ENCODE data around the gene ADCYAP1R1. TPM values are rescaled to one million over a fixed set of nuclear protein-coding genes. Genes with fewer than 3 reads are reported as not detected.

The ADCYAP1R1 gene
- total RNA-seq, 1 experiment from 2014 or later: 0.12 TPM

GRCh38 chr7:31053986-31054385 is 1.9 kb downstream of the ADCYAP1R1 start:
- no peaks in the 10 kb centered on the region for H3K9me2 ChIP-seq (ENCODE audit: insufficient read depth)
- ChIA-PET RAD21 (ENCODE audit: low non-redundant PET in 1 of 2, low total read pairs in 2 of 2, uncharacterized antibody in 2 of 2, unreplicated experiment in 2 of 2) (no interaction called here), CTCF (interaction anchor here (1.2 to 4.8 kb wide), 2 partner anchors 14 to 68 kb away, joined by 3 to 21 read pairs; no protein-coding TSS in a partner anchor), POLR2A (no interaction called here)
- DNase-seq (ENCODE audit: low read depth, low spot score) (no peak), ATAC-seq (no peak)
- H3K36me3 ChIP-seq (ENCODE audit: control insufficient read depth in 1 of 2, insufficient read depth in 2 of 2, low read length in 2 of 2): no peaks in the 10 kb centered on the region
- H3K27ac ChIP-seq (ENCODE audit: low read depth, low read length): no peak overlapping the region
- no peak overlapping the region for H3K4me3 ChIP-seq (replicated peaks in 1 of 2; ENCODE audit: low read depth in 1 of 2, low read length in 2 of 2)
- no peaks in the 10 kb centered on the region for H4K20me1 ChIP-seq (ENCODE audit: insufficient read depth)
- H3K9ac ChIP-seq (ENCODE audit: low read length): no peak overlapping the region
- H2AFZ ChIP-seq (ENCODE audit: low read depth, low read length, poor library complexity, severe bottlenecking): no peak overlapping the region
- intact Hi-C loops (cut with micrococcal nuclease): no loop called here
- no peaks in the 10 kb centered on the region for H3K9me3 ChIP-seq (ENCODE audit: control insufficient read depth in 1 of 2, insufficient read depth in 1 of 2, low read depth in 1 of 2, low read length in 2 of 2)
- no peaks in the 10 kb centered on the region; a peak in 2 of 4 replicates for H3K4me1 ChIP-seq (ENCODE audit: control insufficient read depth in 1 of 2, insufficient read depth in 2 of 2, low read length in 2 of 2)
- H3K4me2 ChIP-seq (ENCODE audit: low read length): no peak overlapping the region
- TF ChIP-seq MAX (IDR thresholded peaks at IDR 0.05): no peak
- TF ChIP-seq EGR1 (IDR thresholded peaks at IDR 0.05; ENCODE audit: low read depth): no peak
- TF ChIP-seq CBX3 (IDR thresholded peaks at IDR 0.05; ENCODE audit: low read depth): no peak
- no peak for TF ChIP-seq ELF1 (IDR thresholded peaks at IDR 0.05; ENCODE audit: borderline replicate concordance, low read depth)
- TF ChIP-seq TCF7L2 (IDR thresholded peaks at IDR 0.05; ENCODE audit: borderline replicate concordance, extremely low read depth, insufficient read depth, insufficient read length): no peak
- no peak for TF ChIP-seq SIN3A (IDR thresholded peaks at IDR 0.05; ENCODE audit: low read depth)
- TF ChIP-seq POLR2AphosphoS5 (IDR thresholded peaks at IDR 0.05; ENCODE audit: low read depth, low read length): no peak
- TF ChIP-seq ATF3 (IDR thresholded peaks at IDR 0.05): no peak
- TF ChIP-seq RAD21 (IDR thresholded peaks at IDR 0.05; ENCODE audit: low read depth): no peak
- TF ChIP-seq SRF (IDR thresholded peaks at IDR 0.05; ENCODE audit: low read depth): no peak
- no peaks in the 10 kb centered on the region for H3K79me2 ChIP-seq (ENCODE audit: insufficient read depth, low read length)
- no TSS peak for BruUV-seq (replicated peaks)
- no peaks in the 10 kb centered on the region for H3K27me3 ChIP-seq (ENCODE audit: insufficient read depth, low read length)

- Histone ChIP-seq H3K4me1 (ENCODE audit: control insufficient read depth in 1 of 2, insufficient read depth in 2 of 2, low read length in 2 of 2) (no peaks in the 10 kb centered on the region; a peak in 2 of 4 replicates), H3K79me2 (ENCODE audit: insufficient read depth, low read length) (no peaks in the 10 kb centered on the region), H4K20me1 (ENCODE audit: insufficient read depth) (no peaks in the 10 kb centered on the region), H3K4me3 (replicated peaks in 1 of 2; ENCODE audit: low read depth in 1 of 2, low read length in 2 of 2) (no peak overlapping the region), H3K36me3 (ENCODE audit: control insufficient read depth in 1 of 2, insufficient read depth in 2 of 2, low read length in 2 of 2) (no peaks in the 10 kb centered on the region), H3K9ac (ENCODE audit: low read length) (no peak overlapping the region), H2AFZ (ENCODE audit: low read depth, low read length, poor library complexity, severe bottlenecking) (no peak overlapping the region), H3K9me3 (ENCODE audit: control insufficient read depth in 1 of 2, insufficient read depth in 1 of 2, low read depth in 1 of 2, low read length in 2 of 2) (no peaks in the 10 kb centered on the region), H3K9me2 (ENCODE audit: insufficient read depth) (no peaks in the 10 kb centered on the region), H3K27ac (ENCODE audit: low read depth, low read length) (no peak overlapping the region), H3K4me2 (ENCODE audit: low read length) (no peak overlapping the region), H3K27me3 (ENCODE audit: insufficient read depth, low read length) (no peaks in the 10 kb centered on the region)
- ChIA-PET POLR2A (no interaction called here), CTCF (interaction anchor here (4.8 kb wide), 1 partner anchor 67 kb away, joined by 21 read pairs; no protein-coding TSS in a partner anchor), RAD21 (ENCODE audit: low non-redundant PET in 1 of 2, low total read pairs in 2 of 2, uncharacterized antibody in 2 of 2, unreplicated experiment in 2 of 2) (no interaction called here)
- ATAC-seq (no peak), DNase-seq (ENCODE audit: low read depth, low spot score) (no peak)
- no TSS peak for BruUV-seq (replicated peaks)
- TF ChIP-seq EZH2phosphoT487 (IDR thresholded peaks at IDR 0.05; ENCODE audit: borderline replicate concordance): no peak
- TF ChIP-seq MAX (IDR thresholded peaks at IDR 0.05): no peak
- TF ChIP-seq POLR2AphosphoS5 (IDR thresholded peaks at IDR 0.05; ENCODE audit: low read depth, low read length): no peak
- intact Hi-C loops (cut with micrococcal nuclease): no loop called here
Measured at GRCh38 chr7:31054608-31055278, 2.6 kb downstream of the ADCYAP1R1 start.

Data from HCT116 (cell line).